H1 (cell line): ENCODE measurements around the gene TPRG1L. TPM values are rescaled to one million over a fixed set of nuclear protein-coding genes. Genes with fewer than 3 reads are reported as not detected.

Experiments used
- ASH2L ChIP-seq: fragments of 200-600, 300-600 bp; sonication (generic); IDR thresholded peaks from one replicate; pipeline ENCODE4 v1.7.1; 2017; ENCODE audit warnings: low read length
- ATF3 ChIP-seq: IDR thresholded peaks from 2 replicates; pipeline ENCODE4 v1.6.1; 2011; ENCODE audit warnings: low read depth, mild to moderate bottlenecking, low read length; ENCODE audit not compliant: insufficient read depth
- BACH1 ChIP-seq: IDR thresholded peaks from 2 replicates; pipeline ENCODE4 v1.6.1; 2012; ENCODE audit warnings: low read length, improper control_type of control experiment
- CHD2 ChIP-seq: IDR thresholded peaks from 2 replicates; pipeline ENCODE4 v1.6.1; 2012; ENCODE audit warnings: low read length, improper control_type of control experiment
- E2F6 ChIP-seq: IDR thresholded peaks from 2 replicates; pipeline ENCODE4 v1.6.1; 2012; ENCODE audit warnings: inconsistent platforms
- HDAC6 ChIP-seq: IDR thresholded peaks from one replicate; pipeline ENCODE4 v1.7.1; 2012; ENCODE audit warnings: low read depth, mild to moderate bottlenecking, inconsistent platforms, low read length, moderate library complexity
- JUND ChIP-seq: IDR thresholded peaks from 2 replicates; pipeline ENCODE4 v1.6.1; 2011; ENCODE audit warnings: mild to moderate bottlenecking, improper control_type of control experiment, low read length
- RAD21 ChIP-seq, 2 experiments: IDR thresholded peaks in 1 of 2; conservative IDR thresholded peaks in 1 of 2; 2 replicates each; pipeline ENCODE4 v1.6.1; 2011; ENCODE audit warnings: low read depth in 2 of 2, low read length in 2 of 2, improper control_type of control experiment in 1 of 2, inconsistent platforms in 1 of 2, mild to moderate bottlenecking in 1 of 2, moderate library complexity in 1 of 2
- TAF1 ChIP-seq: IDR thresholded peaks from 2 replicates; pipeline ENCODE4 v1.6.1; 2011; ENCODE audit warnings: mild to moderate bottlenecking, low read depth, low read length
- TCF12 ChIP-seq: IDR thresholded peaks from 2 replicates; pipeline ENCODE4 v1.6.1; 2011; ENCODE audit warnings: low read depth, mild to moderate bottlenecking, low read length
- polyA plus RNA-seq, 7 experiments: library from polyadenylated mRNA; depleted of rRNA in 3 of 7; stranded (reverse) in 5 of 7; unstranded in 2 of 7; fragments of >200 nt in 5 of 7; fragments of 200-250 nt in 2 of 7; gene quantifications; 1 replicate in 5 of 7; 2 replicates in 1 of 7; 4 replicates in 1 of 7; pipeline versions ENCODE4 v1.2.1 to v1.2.3, GENCODE V29; 2011 to 2013; ENCODE audit warnings: missing spikeins in 2 of 7, mixed read lengths in 2 of 7
- total RNA-seq: library from RNA; stranded (reverse); fragmentation: NEBNext Ultra II Directional; extraction: Animal tissue kit (Norgen Biotek cat#: 25700); gene quantifications from 2 replicates; pipeline ENCODE4 v1.2.1, GENCODE V29; 2021

The TPRG1L gene
- total and polyA plus RNA-seq, 2 of the 8 experiments (the other 6 are each of a cell fraction or from before 2014, with no cell fraction given): 21.7 to 22.3 TPM

DNA sequence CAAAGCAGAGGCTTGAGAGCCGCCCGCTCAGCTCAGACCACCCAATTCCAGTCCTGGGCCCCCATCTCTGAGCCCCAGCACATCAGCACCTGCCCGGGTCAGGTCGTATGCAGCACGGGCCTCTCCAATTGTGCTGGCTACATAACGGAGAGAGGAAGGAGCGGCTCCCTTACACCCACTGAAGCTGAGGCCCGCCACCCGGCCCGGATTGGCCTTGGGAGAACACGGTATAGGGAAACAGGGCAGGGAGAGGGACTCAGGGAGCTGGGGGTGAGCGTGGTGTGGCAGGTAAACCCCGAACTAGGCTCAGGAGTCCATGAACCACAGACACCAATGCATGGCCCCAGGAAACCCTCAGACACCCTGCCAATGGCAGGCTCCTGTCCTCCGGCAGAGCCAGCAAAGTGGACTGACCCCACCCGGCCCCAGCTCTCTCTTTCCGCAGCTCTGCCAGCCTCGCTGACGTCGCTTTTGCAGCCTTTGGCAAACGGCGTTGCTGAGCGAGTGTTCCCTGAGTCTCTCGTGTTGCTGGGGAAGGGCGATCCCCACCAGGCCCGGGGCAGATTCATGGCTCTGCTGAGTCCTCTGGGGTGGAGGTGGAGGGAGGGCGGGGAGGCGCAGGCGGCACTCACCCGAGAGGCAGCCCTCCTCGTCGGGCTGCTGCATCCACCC is 30.0 kb upstream of the TPRG1L start (continued):
- TF ChIP-seq ATF3 (no peak), RAD21 (IDR thresholded peaks at IDR 0.05 in 1 of 2, conservative IDR thresholded peaks at IDR 0.05 in 1 of 2; ENCODE audit: low read depth in 2 of 2, low read length in 2 of 2) (no peak), TAF1 (no peak), ASH2L (no peak), BACH1 (no peak), JUND (no peak), CHD2 (no peak), E2F6 (no peak), HDAC6 (no peak), TCF12 (no peak)
